PFSK-1 (cell line): ENCODE measurements around the gene TAF1B.

ENCODE experiments used
- FOXP2 ChIP-seq: optimal IDR thresholded peaks from 2 replicates; pipeline ENCODE3; 2011; ENCODE audit warnings: borderline replicate concordance, control low read depth, inconsistent platforms; ENCODE audit not compliant: insufficient read depth; ENCODE audit errors: extremely low read length, extremely low read depth
- POLR2AphosphoS5 ChIP-seq: IDR thresholded peaks from 2 replicates; pipeline ENCODE4 v1.6.1; 2012; ENCODE audit warnings: low read depth, mild to moderate bottlenecking, control low read depth, low read length, moderate library complexity
- SIN3A ChIP-seq: IDR thresholded peaks from 2 replicates; pipeline ENCODE4 v1.6.1; 2012; ENCODE audit warnings: mild to moderate bottlenecking, low read length, moderate library complexity, borderline replicate concordance; ENCODE audit not compliant: insufficient read depth
- TAF1 ChIP-seq: IDR thresholded peaks from 2 replicates; pipeline ENCODE4 v1.6.1; 2012; ENCODE audit warnings: low read length, control low read depth, borderline replicate concordance; ENCODE audit not compliant: insufficient read depth
- TF ChIP-seq, protein P1 (sequence below), 2 experiments: IDR thresholded peaks; 2 replicates each; pipeline versions ENCODE4 v1.6.1 to v1.8.0; 2011 to 2012; ENCODE audit warnings: low read depth in 2 of 2, low read length in 2 of 2, control low read depth in 1 of 2, inconsistent platforms in 1 of 2, mild to moderate bottlenecking in 1 of 2, moderate library complexity in 1 of 2; ENCODE audit not compliant: insufficient read depth in 1 of 2

Gene TAF1B

DNA sequence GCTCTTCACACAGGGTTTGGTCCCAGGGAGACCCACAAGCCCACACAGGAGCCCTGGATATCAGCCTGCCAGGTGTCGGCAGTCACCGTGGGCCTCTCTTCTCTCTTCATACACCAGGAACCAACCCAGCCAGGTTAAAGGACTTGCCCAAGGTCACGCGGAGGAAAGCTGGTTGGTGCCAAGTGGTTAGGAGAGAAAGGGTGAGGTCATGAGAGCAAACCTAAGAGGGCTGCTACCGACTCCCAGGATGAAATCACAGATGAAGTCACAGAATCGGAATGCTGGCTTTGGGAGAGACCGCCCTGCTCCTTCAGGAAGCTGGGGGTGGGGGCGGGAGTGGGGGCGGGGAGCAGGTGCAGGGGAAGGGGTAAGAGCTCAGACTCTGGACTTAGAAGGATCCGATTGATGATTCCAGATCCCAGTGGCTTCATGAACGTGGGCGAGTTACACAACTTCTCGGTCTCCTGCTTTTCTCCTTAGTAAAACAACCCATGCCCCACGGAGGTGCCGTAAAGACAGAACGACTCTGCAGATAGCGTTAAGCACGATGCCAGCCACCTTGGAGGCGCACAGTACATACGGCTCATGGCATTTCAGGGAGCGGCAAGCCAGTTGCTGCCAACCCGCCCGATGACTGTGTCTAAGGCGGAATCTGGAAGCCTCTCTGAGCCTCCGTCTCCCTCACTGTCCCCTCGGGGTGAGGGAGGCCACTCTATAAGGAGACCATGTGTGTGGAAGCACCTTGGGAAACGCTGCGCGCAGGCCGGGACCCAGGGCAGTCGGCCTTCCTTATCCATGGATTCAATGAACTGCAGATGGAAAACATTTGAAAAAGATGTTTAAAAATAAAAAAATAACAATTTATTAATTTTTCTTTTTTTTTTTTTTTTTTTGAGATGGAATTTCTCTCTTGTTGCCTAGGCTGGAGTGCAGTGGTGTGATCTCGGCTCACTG, 23.0 kb upstream of the TAF1B start:
- no peak for TF ChIP-seq SIN3A
- TF ChIP-seq FOXP2 = no peak
- TF ChIP-seq TAF1 = no peak
- TF ChIP-seq, protein P1, sequence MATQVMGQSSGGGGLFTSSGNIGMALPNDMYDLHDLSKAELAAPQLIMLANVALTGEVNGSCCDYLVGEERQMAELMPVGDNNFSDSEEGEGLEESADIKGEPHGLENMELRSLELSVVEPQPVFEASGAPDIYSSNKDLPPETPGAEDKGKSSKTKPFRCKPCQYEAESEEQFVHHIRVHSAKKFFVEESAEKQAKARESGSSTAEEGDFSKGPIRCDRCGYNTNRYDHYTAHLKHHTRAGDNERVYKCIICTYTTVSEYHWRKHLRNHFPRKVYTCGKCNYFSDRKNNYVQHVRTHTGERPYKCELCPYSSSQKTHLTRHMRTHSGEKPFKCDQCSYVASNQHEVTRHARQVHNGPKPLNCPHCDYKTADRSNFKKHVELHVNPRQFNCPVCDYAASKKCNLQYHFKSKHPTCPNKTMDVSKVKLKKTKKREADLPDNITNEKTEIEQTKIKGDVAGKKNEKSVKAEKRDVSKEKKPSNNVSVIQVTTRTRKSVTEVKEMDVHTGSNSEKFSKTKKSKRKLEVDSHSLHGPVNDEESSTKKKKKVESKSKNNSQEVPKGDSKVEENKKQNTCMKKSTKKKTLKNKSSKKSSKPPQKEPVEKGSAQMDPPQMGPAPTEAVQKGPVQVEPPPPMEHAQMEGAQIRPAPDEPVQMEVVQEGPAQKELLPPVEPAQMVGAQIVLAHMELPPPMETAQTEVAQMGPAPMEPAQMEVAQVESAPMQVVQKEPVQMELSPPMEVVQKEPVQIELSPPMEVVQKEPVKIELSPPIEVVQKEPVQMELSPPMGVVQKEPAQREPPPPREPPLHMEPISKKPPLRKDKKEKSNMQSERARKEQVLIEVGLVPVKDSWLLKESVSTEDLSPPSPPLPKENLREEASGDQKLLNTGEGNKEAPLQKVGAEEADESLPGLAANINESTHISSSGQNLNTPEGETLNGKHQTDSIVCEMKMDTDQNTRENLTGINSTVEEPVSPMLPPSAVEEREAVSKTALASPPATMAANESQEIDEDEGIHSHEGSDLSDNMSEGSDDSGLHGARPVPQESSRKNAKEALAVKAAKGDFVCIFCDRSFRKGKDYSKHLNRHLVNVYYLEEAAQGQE (IDR thresholded peaks at IDR 0.05; ENCODE audit: insufficient read depth in 1 of 2, low read depth in 2 of 2, low read length in 2 of 2) = no peak
- no peak for TF ChIP-seq POLR2AphosphoS5

DNA sequence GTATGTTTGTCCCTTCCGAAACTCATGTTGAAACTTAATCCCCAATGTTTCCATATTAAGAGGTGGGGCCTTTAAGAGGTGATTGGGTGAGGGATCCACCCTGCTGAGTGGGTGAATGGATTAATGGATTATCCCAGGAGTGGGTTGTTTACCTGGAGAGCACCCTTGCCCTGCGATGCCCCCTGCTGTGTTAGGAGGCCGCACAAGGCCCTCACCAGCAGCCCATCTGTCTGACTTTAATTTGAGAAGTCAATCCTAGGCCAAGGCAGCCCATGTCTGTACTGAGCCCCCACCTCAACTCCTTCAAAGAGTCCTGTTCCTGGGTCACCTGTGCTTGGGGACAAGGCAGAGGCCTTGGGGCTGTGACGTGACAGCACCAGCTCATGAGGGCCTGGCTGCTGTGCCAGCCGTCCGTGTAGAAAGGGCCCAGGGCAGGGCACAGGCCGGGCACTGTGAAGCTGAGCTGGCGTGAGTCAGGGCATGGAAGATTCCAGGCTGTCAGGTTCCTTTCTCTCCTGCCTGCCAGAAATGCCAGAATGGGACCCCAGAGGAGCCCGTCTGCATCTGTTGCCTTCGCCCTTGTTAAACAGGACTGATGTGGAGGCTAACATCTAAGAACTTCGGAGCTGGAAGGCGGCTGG, 21.3 kb upstream of the TAF1B start:
- TF ChIP-seq FOXP2 (no peak), TAF1 (no peak), SIN3A (no peak), POLR2AphosphoS5 (no peak)
- TF ChIP-seq, protein P1 (IDR thresholded peaks at IDR 0.05; ENCODE audit: insufficient read depth in 1 of 2, low read depth in 2 of 2, low read length in 2 of 2) = no peak

DNA sequence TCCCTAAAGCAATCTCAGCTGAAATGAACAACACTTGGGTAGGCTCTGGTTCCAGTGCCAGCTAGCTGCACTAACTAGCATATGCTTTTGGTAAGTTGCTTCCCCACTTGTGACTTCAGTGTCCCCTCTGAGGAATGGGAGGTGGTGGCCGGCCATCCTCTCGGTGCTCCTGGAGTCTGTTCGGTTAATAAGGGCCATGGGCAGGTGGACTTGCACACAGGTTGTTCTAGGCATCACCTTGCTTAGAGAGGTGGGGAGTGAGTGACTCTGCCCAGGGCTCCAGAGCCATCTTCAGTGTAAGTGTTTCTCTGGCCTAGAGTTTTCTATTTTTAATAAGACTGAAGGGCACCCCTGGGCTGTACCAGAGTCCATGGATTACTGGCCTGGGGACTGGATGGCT, 18.8 kb upstream of the TAF1B start:
- TF ChIP-seq FOXP2 = no peak
- TF ChIP-seq SIN3A = no peak
- TF ChIP-seq POLR2AphosphoS5 = no peak
- TF ChIP-seq, protein P1 (IDR thresholded peaks at IDR 0.05; ENCODE audit: insufficient read depth in 1 of 2, low read depth in 2 of 2, low read length in 2 of 2) = no peak

DNA sequence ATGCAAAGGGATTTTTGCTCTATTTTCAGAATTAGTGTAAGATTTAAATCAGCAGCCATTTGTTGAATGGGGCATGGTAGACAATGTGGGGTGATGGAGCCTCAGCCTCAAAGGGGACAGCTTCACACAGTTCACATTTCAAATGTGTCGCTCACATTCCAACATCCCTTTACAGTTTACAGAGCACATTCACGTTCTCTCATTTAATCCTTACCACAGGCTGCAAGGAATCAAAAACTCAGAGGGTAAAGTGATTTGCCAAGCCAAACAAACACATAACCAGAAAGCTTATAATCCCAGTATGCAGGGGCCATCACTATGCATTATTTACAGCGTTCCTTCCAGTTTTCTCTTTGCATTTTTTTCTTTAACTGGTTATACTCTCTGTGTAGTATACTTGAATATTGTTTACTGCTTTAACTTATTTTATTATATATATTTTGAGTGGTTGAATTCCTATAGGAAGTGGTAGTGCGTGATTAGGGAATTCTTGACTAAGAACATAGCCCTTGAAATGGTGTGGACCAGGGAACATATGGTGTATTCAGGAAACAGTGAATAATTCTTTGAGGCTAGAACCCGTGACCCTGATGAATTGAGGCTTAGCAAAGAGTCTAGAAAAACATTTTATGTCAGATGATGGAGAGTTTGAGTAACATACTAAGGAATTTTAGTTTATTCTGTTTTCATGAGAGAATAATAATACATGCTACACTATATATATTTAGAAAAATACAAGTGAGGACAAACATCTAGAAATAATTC, 18.1 kb upstream of the TAF1B start:
- TF ChIP-seq, protein P1 (IDR thresholded peaks at IDR 0.05; ENCODE audit: insufficient read depth in 1 of 2, low read depth in 2 of 2, low read length in 2 of 2) = no peak
- TF ChIP-seq TAF1 (no peak), POLR2AphosphoS5 (no peak), SIN3A (no peak), FOXP2 (no peak)
